ENCODE data around the gene ANGEL2. TPM values are rescaled to one million over a fixed set of nuclear protein-coding genes. Genes with fewer than 3 reads are reported as not detected.

The ANGEL2 gene
- total RNA-seq, 1 donor from 2014 or later: 36.8 TPM

DNA sequence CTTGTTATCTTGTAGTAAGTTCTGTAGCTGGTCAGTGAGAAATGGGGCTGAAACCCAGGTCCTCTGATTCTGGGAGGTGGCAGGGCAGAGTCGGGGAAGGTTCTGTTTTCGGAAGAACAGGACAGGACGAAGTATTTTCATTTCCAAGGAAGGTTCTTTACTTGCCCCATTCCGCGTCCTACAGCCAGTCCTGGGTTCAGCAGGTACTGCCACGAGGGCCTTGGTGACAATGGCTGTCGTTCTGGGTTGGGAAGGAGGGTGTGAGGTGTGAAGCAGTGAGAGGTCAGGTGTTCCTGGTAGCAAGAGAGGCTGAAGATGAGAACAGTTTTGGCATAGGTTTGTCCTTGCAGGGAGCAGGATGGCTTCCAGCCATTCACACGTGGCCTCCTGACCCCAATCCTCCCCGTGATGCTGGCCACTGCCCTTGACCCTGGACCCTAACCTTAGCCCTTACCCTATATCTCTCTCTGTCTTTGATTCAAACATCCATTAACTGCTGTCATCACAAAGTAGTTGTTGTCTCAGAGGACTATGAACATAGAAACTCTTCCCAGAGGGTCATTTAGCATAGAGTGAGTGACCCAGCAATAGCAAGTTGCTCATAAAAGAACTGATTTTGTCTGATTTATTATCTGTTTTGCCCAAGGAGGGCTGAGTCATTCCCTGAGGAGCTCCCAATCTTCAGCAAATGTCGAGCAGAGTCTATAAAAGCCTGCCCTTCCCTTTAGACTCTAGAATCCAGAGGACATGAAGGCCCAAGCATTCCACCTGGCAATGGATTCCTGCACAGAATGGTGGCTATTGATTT, 40.4 kb downstream of the ANGEL2 start:
- Histone ChIP-seq H3K27me3 (ENCODE audit: control insufficient read depth, insufficient read depth, low read length) (no peaks in the 10 kb centered on the region), H3K36me3 (ENCODE audit: control insufficient read depth, insufficient read depth, low read length) (no peaks in the 10 kb centered on the region), H3K4me3 (ENCODE audit: low read depth, low read length) (no peak overlapping the region)
- TF ChIP-seq, protein P1, sequence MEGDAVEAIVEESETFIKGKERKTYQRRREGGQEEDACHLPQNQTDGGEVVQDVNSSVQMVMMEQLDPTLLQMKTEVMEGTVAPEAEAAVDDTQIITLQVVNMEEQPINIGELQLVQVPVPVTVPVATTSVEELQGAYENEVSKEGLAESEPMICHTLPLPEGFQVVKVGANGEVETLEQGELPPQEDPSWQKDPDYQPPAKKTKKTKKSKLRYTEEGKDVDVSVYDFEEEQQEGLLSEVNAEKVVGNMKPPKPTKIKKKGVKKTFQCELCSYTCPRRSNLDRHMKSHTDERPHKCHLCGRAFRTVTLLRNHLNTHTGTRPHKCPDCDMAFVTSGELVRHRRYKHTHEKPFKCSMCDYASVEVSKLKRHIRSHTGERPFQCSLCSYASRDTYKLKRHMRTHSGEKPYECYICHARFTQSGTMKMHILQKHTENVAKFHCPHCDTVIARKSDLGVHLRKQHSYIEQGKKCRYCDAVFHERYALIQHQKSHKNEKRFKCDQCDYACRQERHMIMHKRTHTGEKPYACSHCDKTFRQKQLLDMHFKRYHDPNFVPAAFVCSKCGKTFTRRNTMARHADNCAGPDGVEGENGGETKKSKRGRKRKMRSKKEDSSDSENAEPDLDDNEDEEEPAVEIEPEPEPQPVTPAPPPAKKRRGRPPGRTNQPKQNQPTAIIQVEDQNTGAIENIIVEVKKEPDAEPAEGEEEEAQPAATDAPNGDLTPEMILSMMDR (IDR thresholded peaks at IDR 0.05; ENCODE audit: insufficient read depth, low read length, poor library complexity, severe bottlenecking): no peak
- no peak for DNase-seq (ENCODE audit: low read depth)

DNA sequence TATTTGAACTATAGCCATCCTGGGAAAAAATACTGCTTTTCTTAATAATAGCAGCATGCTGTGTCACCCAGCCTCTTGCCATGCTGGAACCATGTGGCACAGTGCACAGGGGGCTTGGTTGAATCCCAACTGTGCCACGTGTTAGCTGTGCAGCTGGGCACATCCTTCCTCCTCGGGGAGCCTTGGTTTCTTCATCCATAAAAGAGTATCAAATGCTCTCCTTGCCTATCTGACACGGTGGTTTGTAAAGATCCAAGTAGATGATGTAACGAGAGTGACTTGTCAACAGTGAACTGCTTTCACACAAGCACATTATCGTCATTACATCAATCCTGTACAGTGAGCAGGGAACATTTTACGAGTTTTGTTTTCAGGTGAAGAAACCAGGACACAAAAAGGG, 41.0 kb downstream of the ANGEL2 start:
- H3K4me3 ChIP-seq (ENCODE audit: low read depth, low read length): no peak overlapping the region
- no peaks in the 10 kb centered on the region for H3K27me3 ChIP-seq (ENCODE audit: control insufficient read depth, insufficient read depth, low read length)
- H3K36me3 ChIP-seq (ENCODE audit: control insufficient read depth, insufficient read depth, low read length): no peaks in the 10 kb centered on the region
- no peak for DNase-seq (ENCODE audit: low read depth)
- TF ChIP-seq, protein P1 (IDR thresholded peaks at IDR 0.05; ENCODE audit: insufficient read depth, low read length, poor library complexity, severe bottlenecking): no peak

DNA sequence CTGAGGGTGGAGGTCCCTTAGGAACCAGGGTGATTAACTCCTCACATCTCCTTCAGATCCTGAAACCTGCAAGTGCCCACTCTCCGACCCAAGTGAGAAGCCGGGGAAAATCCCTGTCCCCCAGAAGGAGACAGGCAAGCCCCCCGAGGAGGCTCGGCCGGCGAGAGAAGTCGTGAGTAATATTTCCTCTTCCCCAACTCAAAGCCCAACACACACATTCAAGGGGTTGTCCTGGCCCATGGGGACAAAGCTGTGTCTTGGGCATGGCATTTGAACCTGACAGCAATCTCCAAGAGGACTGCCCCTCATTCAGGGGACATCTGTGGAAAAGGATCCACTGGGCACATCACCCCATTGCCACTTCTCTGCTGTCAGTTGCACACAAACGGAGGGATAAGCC, 41.8 kb downstream of the ANGEL2 start:
- Histone ChIP-seq H3K27me3 (ENCODE audit: control insufficient read depth, insufficient read depth, low read length) (no peaks in the 10 kb centered on the region), H3K4me3 (ENCODE audit: low read depth, low read length) (no peak overlapping the region), H3K36me3 (ENCODE audit: control insufficient read depth, insufficient read depth, low read length) (no peaks in the 10 kb centered on the region)
- no peak for DNase-seq (ENCODE audit: low read depth)
- TF ChIP-seq, protein P1 (IDR thresholded peaks at IDR 0.05; ENCODE audit: insufficient read depth, low read length, poor library complexity, severe bottlenecking): no peak

DNA sequence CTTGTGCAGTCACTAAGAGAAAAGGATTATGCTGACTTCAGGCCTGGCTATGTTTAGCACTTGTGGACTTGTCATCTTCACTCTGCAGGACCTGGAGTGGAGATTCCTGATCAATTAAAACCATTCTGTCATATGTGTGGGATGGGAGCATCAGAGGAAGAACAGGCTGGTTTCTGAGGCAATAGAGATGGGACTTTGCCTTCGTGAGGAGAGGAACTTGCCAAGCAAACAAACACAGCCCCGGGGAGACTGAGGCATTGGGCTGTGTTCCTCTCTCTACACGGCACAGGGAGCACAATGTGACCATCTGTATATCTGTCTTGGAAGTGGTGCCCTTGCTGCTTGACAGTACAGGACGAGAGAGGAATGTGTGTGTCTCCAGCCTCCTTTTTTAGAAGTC, 42.2 kb downstream of the ANGEL2 start:
- TF ChIP-seq, protein P1 (IDR thresholded peaks at IDR 0.05; ENCODE audit: insufficient read depth, low read length, poor library complexity, severe bottlenecking): no peak
- H3K27me3 ChIP-seq (ENCODE audit: control insufficient read depth, insufficient read depth, low read length): no peaks in the 10 kb centered on the region
- no peak for DNase-seq (ENCODE audit: low read depth)
- H3K4me3 ChIP-seq (ENCODE audit: low read depth, low read length): no peak overlapping the region
- no peaks in the 10 kb centered on the region for H3K36me3 ChIP-seq (ENCODE audit: control insufficient read depth, insufficient read depth, low read length)

DNA sequence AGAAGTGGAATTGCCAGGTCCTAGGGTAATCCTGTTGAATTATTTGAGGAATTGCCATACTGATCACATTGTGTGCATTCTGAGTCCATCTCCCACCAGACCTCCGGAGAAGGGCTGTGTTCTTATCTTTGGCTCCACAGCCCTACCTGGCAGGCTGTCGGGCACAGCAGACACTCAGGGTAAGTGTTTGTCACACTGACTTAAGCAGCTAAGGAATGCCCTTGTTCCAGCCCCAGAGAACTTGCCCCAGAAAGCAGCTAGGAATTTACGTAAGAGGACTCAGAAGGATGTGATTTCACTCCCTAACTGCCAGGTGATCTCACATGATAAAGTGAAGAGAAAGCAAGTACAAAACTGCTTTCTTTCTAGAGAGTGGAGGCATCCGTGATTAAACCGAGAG, 44.4 kb downstream of the ANGEL2 start:
- H3K36me3 ChIP-seq (ENCODE audit: control insufficient read depth, insufficient read depth, low read length): no peaks in the 10 kb centered on the region
- TF ChIP-seq, protein P1 (IDR thresholded peaks at IDR 0.05; ENCODE audit: insufficient read depth, low read length, poor library complexity, severe bottlenecking): no peak
- no peak for DNase-seq (ENCODE audit: low read depth)
- H3K27me3 ChIP-seq (ENCODE audit: control insufficient read depth, insufficient read depth, low read length): no peaks in the 10 kb centered on the region
- no peak overlapping the region for H3K4me3 ChIP-seq (ENCODE audit: low read depth, low read length)

DNA sequence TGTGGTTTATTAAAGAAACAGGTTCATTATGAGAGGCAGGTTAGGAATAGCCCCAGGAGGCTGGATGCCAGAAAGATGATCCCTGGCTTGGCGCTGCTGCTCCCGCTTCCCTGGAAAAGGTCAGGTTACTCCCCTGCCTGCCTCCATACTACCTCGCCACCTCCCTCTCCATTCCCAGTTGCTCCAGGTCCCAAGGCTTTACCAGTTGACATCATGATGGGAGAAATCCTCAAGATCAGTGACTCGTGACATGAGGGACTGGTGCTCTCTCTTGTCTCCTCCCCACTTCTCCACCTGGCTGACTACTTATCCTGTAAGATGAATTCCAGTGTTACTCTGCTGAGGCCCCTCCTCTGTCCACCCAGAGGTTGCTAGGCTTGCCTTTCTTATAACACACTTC, 45.6 kb downstream of the ANGEL2 start:
- Histone ChIP-seq H3K27me3 (ENCODE audit: control insufficient read depth, insufficient read depth, low read length) (no peaks in the 10 kb centered on the region), H3K36me3 (ENCODE audit: control insufficient read depth, insufficient read depth, low read length) (no peaks in the 10 kb centered on the region), H3K4me3 (ENCODE audit: low read depth, low read length) (no peak overlapping the region)
- TF ChIP-seq, protein P1 (IDR thresholded peaks at IDR 0.05; ENCODE audit: insufficient read depth, low read length, poor library complexity, severe bottlenecking): no peak
- no peak for DNase-seq (ENCODE audit: low read depth)
